Stimulated activated CD4-positive, alpha-beta T cell treated with anti-CD3 and anti-CD28 coated beads, Interleukin-12 subunit alpha, Interleukin-12 subunit beta, amount 100 ng/mL, for 48 hours (primary cell): ENCODE measurements around the gene ADAMTSL3.
"Not testable (repeated sequence)": the region's sequence is repeated elsewhere in the genome, so short reads cannot be mapped to it uniquely, and the experiment has no call there.

Source experiments
- DNase-seq, 3 donors: peaks; one replicate each; pipeline ENCODE4 v3.0.0-alpha.2; 2020; ENCODE audit warnings: low read depth in 2 of 3, low spot score in 1 of 3

The ADAMTSL3 gene

GRCh38 chr15:83697716-83698115 lies 43.8 kb downstream of the ADAMTSL3 start:
- DNase-seq, result no peak

- no peak for DNase-seq
Measured at GRCh38 chr15:83698294-83698693, 44.4 kb downstream of the ADAMTSL3 start.

GRCh38 chr15:83699028-83699427 lies 45.1 kb downstream of the ADAMTSL3 start:
- DNase-seq, result no peak

- no peak for DNase-seq
Measured at GRCh38 chr15:83700082-83700481, 46.2 kb downstream of the ADAMTSL3 start.

- not testable (repeated sequence) for DNase-seq
Measured at GRCh38 chr15:83702314-83702713, 48.4 kb downstream of the ADAMTSL3 start.

GRCh38 chr15:83708328-83708727 lies 54.4 kb downstream of the ADAMTSL3 start:
- DNase-seq, result no peak

GRCh38 chr15:83709241-83709640 lies 55.3 kb downstream of the ADAMTSL3 start:
- DNase-seq, result no peak

- no peak for DNase-seq
Measured at GRCh38 chr15:83709811-83710210, 55.9 kb downstream of the ADAMTSL3 start.

- no peak for DNase-seq
Measured at GRCh38 chr15:83710452-83710851, 56.5 kb downstream of the ADAMTSL3 start.

GRCh38 chr15:83711236-83711635 lies 57.3 kb downstream of the ADAMTSL3 start:
- DNase-seq, result no peak

GRCh38 chr15:83713242-83713641 lies 59.3 kb downstream of the ADAMTSL3 start:
- no peak for DNase-seq

- DNase-seq, result no peak
Measured at GRCh38 chr15:83714939-83715628, 61.2 kb downstream of the ADAMTSL3 start.

- no peak for DNase-seq
Measured at GRCh38 chr15:83716605-83717004, 62.7 kb downstream of the ADAMTSL3 start.

- no peak for DNase-seq
Measured at GRCh38 chr15:83717010-83717409, 63.1 kb downstream of the ADAMTSL3 start.

GRCh38 chr15:83720468-83720867 lies 66.5 kb downstream of the ADAMTSL3 start:
- DNase-seq, result no peak

- no peak for DNase-seq
Measured at GRCh38 chr15:83721031-83721430, 67.1 kb downstream of the ADAMTSL3 start.

GRCh38 chr15:83721981-83722380 lies 68.1 kb downstream of the ADAMTSL3 start:
- DNase-seq, result no peak

- DNase-seq, result no peak
Measured at GRCh38 chr15:83723216-83723615, 69.3 kb downstream of the ADAMTSL3 start.

GRCh38 chr15:83732196-83732595 lies 78.3 kb downstream of the ADAMTSL3 start:
- no peak for DNase-seq

GRCh38 chr15:83732770-83733169 lies 78.8 kb downstream of the ADAMTSL3 start:
- DNase-seq, result no peak

- DNase-seq, result no peak
Measured at GRCh38 chr15:83733206-83733605, 79.3 kb downstream of the ADAMTSL3 start.

GRCh38 chr15:83733691-83734090 lies 79.8 kb downstream of the ADAMTSL3 start:
- DNase-seq, result no peak

- DNase-seq, result no peak
Measured at GRCh38 chr15:83734487-83734886, 80.6 kb downstream of the ADAMTSL3 start.
